HG02798 (cell line): ENCODE results near the gene SGCA.

ENCODE experiments used
- ATAC-seq: cut with Tn5 transposase; IDR thresholded peaks from one replicate; pipeline ENCODE4 v1.9.1; 2021; ENCODE audit warnings: mild to moderate bottlenecking; ENCODE audit not compliant: unreplicated experiment, poor library complexity

The SGCA gene

GRCh38 chr17:50164697-50164988 lies 1.2 kb upstream of the SGCA start:
- ATAC-seq: no peak

- ATAC-seq: no peak
These were observed 739 bp upstream of the SGCA start for GRCh38 chr17:50165066-50165465.

- no peak for ATAC-seq
These were observed 339 bp upstream of the SGCA start for GRCh38 chr17:50165466-50165865.

GRCh38 chr17:50166518-50167181 lies 845 bp downstream of the SGCA start:
- no peak for ATAC-seq

DNA sequence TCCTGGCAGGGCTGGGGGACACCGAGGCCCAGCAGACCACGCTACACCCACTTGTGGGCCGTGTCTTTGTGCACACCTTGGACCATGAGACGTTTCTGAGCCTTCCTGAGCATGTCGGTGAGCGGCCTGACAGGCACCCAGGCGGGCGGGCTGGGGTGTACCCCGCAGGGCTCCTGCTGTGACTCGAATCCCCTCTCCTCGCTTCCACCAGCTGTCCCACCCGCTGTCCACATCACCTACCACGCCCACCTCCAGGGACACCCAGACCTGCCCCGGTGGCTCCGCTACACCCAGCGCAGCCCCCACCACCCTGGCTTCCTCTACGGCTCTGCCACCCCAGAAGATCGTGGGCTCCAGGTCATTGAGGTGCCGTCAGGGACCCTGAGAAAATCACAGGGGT lies 1.6 kb downstream of the SGCA start:
- ATAC-seq: no peak

- no peak for ATAC-seq
These were observed 2.5 kb downstream of the SGCA start for GRCh38 chr17:50168319-50168718.

GRCh38 chr17:50169121-50169764 lies 3.4 kb downstream of the SGCA start:
- ATAC-seq: no peak

DNA sequence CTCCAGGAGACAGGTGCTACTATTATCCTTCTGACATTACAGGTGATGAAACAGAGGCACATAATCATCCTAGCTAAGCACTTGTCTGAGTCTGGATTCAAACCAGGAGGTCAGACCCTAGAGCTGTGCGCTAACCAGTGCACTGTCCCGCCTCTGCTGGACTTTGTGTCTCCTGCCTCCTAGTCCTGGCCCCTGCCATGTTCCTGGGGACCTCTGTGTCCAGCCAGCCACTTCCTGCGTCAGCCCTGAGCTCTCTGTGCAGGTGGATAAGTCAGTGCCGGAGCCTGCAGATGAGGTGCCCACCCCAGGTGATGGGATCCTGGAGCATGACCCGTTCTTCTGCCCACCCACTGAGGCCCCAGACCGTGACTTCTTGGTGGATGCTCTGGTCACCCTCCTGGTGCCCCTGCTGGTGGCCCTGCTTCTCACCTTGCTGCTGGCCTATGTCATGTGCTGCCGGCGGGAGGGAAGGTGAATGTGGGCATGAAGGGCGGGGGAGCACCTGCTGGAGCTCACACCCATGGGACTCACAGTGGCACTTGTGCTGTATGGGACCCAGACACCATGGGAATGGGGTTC lies 4.2 kb downstream of the SGCA start:
- ATAC-seq: no peak

DNA sequence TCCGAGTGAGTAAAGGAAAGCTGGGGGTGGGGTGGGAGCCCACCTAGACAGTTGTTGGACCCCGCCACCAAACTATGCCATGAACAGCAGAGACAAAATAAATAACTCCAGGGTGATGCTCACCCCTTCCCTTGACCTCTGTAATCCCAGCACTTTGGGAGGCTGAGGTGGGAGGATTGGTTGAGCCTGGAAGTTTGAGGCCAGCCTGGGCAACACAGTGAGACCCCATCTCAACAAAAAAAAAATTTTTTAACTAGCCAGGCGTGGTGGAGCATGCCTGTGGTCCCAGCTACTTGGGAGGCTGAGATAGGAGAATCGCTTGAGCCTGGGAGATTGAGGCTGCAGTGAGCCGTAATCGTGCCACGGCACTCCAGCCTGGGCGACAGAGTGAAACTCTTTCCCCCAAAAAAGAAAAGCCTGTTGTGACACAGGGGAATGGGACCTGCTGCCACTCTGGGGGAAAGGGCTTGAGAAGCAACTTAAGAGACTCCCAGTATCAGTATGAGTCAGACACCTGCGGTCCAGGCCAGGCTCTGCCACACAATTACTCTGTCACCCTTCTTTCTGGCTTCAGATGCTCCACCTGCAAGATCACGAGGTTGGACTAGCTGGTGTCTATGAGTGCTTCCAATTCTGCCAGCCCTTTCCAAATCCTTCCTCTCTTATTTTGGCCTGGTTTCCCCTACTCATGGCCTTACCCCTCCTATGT lies 5.0 kb downstream of the SGCA start:
- ATAC-seq: peak; percentile 73

- no peak for ATAC-seq
These were observed 5.7 kb downstream of the SGCA start for GRCh38 chr17:50171371-50172071.

GRCh38 chr17:50172130-50172529 lies 6.3 kb downstream of the SGCA start:
- no peak for ATAC-seq

- no peak for ATAC-seq
These were observed 7.1 kb downstream of the SGCA start for GRCh38 chr17:50172936-50173334.

GRCh38 chr17:50173335-50173941 lies 7.6 kb downstream of the SGCA start:
- ATAC-seq: no peak

DNA sequence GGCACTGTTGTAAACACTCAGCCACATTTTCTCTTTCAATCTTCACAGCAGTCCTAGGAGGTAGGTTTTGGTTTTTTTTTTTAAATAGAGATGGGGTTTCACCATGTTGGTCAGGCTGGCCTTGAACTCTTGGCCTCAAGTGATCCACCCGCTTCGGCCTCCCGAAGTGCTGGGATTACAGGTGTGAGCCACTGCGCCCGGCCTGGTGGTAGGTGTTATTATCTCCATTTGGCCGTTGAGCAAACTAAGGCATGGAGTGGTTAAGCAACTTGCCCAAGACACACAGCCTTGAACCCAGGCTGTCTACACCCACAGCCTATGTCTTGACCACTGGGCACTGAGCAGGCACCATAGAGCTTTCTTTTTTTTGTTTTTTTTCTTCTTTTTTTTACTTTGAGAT lies 8.6 kb downstream of the SGCA start:
- ATAC-seq: no peak

- no peak for ATAC-seq
These were observed 9.4 kb downstream of the SGCA start for GRCh38 chr17:50175035-50175807.

DNA sequence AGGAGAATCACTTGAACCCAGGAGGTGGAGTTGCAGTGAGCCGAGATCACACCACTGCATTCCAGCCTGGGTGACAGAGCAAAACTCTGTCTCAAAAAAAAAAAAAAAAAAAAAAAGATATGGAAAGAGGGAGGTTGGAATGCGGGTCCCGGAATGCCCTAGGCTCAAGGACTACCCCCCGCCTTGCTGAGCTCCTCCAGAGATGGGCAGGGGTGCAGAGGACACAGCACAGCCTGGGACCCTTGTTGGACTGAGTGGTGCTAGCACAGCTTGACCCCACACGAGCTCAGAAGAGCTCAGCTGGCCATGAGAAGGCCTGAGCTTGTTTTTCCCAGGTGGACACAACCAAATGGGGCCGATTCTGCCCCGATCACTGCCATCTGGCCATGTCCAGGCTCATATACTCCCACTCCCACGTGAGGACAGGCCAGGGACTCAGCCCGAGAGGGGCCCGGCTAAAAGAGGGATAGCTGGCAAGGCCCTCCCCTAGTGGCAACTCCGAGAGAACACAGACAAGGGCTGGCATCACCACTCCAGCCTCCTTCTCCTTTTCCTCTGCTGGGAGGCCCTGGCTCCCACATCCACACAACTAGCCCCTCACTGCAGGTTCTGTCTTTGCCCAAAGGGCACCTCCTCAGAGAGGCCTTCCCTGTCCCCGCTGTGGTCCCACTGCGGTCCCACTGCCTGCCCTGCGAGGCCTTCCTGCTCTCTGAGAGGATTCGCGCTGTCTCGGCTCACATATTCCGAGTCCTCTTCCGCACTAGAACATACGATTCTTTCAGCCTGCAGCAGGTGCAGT lies 11.0 kb downstream of the SGCA start:
- ATAC-seq: no peak

GRCh38 chr17:50177476-50177875 lies 11.7 kb downstream of the SGCA start:
- no peak for ATAC-seq

DNA sequence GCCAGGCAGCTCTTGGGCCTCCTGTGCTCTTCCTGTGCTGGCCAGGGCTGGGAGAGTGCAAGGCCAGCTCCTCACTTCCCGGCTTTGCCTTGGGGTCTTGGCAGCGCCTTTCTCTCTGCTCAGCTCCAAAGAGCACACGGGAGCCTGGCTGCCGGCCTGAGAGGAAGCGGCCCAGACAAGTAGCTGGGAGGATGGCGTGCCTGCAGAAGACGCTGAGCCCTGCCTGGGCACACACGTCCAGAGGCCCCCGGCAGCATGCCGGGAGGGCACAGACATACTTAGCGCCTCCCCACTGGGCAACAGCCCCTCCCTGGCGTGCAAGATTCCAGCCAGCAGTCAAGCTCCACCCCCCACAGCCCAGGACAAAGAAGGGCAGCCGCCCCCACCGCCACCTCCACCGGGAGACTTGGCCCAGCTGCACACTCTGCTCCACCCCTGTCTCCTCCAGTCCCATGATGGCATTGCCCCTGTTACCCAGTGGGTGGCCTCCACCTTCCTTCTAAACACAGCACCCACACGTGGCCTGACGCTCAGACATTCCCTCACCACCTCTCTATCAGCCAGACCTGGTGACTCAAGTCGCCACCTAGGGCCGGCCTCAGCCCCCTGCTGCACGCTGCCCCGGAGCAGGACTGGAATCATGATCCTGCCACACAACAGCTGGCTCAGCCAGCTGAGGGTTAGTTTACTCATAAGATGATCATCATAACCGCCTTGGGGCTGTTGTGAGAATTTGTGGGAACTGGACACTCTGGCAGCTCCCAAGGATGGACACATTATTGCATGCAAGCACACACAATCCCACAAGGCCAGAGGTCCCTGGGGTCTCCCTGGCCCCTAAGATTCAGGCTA lies 12.4 kb downstream of the SGCA start:
- peak; percentile 68 for ATAC-seq
